ENCODE data around the gene NUP85.
A peak's percentile ranks its signal among the peaks of the same experiment; 100 is the strongest.
"Not testable (repeated sequence)": the region's sequence is repeated elsewhere in the genome, so short reads cannot be mapped to it uniquely, and the experiment has no call there.

NUP85 gene

GRCh38 chr17:75163074-75163473 is 42.4 kb upstream of the NUP85 start:
- Histone ChIP-seq H3K14ac (ENCODE audit: low read length) (no peak overlapping the region), H3K4ac (ENCODE audit: low read depth, low read length) (no peak overlapping the region), H4K91ac (ENCODE audit: low read depth, low read length) (no peak overlapping the region), H3K27me3 (ENCODE audit: insufficient read depth, low read length) (no peaks in the 10 kb centered on the region), H3K4me3 (ENCODE audit: low read depth, low read length) (no peak overlapping the region), H3K4me1 (ENCODE audit: control insufficient read depth in 1 of 2, insufficient read depth in 2 of 2, low read length in 2 of 2) (peaks cover 0 to 4% of the 10 kb centered on the region in 2 experiments), H3K36me3 (ENCODE audit: control insufficient read depth in 1 of 2, insufficient read depth in 2 of 2, low read length in 2 of 2) (peaks cover 18 to 25% of the 10 kb centered on the region in 2 experiments), H2AK5ac (ENCODE audit: low read length) (no peak overlapping the region), H4K12ac (ENCODE audit: low read depth, low read length) (no peak overlapping the region), H3K27ac (ENCODE audit: low read depth, low read length) (no peak overlapping the region), H2BK5ac (ENCODE audit: low read depth, low read length, poor library complexity) (no peak overlapping the region), H3K4me2 (ENCODE audit: low read length) (no peak overlapping the region), H2BK12ac (ENCODE audit: low read length) (no peak overlapping the region), H4K8ac (ENCODE audit: low read depth, low read length) (no peak overlapping the region), H2AFZ (ENCODE audit: insufficient read depth, low read length, poor library complexity) (no peak overlapping the region), H3K9me3 (ENCODE audit: insufficient read depth, low read depth, low read length) (no peaks in the 10 kb centered on the region), H2BK120ac (ENCODE audit: insufficient read depth, low read length, poor library complexity) (no peak overlapping the region), H3K79me1 (ENCODE audit: low read length) (no peaks in the 10 kb centered on the region), H3K9ac (ENCODE audit: low read length) (no peak overlapping the region), H3K23ac (ENCODE audit: low read length) (no peak overlapping the region), H3K79me2 (ENCODE audit: control insufficient read depth, insufficient read depth, low read length, poor library complexity) (no peaks in the 10 kb centered on the region), H3K18ac (ENCODE audit: low read length) (no peak overlapping the region)
- DNase-seq, result no peak
- no CpG with 5 or more reads among the region's 5 CpGs for WGBS (ENCODE audit: extremely low coverage, insufficient coverage, insufficient read length)

- H3K4me2 ChIP-seq (ENCODE audit: low read length); H4K91ac ChIP-seq (ENCODE audit: low read depth, low read length); H3K23ac ChIP-seq (ENCODE audit: low read length); H3K27ac ChIP-seq (ENCODE audit: low read depth, low read length); H4K12ac ChIP-seq (ENCODE audit: low read depth, low read length); H3K14ac ChIP-seq (ENCODE audit: low read length); H2AFZ ChIP-seq (ENCODE audit: insufficient read depth, low read length, poor library complexity); H2AK5ac ChIP-seq (ENCODE audit: low read length); H3K79me2 ChIP-seq (ENCODE audit: control insufficient read depth, insufficient read depth, low read length, poor library complexity); H3K27me3 ChIP-seq (ENCODE audit: insufficient read depth, low read length); H3K4me1 ChIP-seq (ENCODE audit: control insufficient read depth in 1 of 2, insufficient read depth in 2 of 2, low read length in 2 of 2); H4K8ac ChIP-seq (ENCODE audit: low read depth, low read length); H3K9ac ChIP-seq (ENCODE audit: low read length); H2BK5ac ChIP-seq (ENCODE audit: low read depth, low read length, poor library complexity); H2BK12ac ChIP-seq (ENCODE audit: low read length); H3K18ac ChIP-seq (ENCODE audit: low read length); H3K79me1 ChIP-seq (ENCODE audit: low read length); H2BK120ac ChIP-seq (ENCODE audit: insufficient read depth, low read length, poor library complexity); H3K4ac ChIP-seq (ENCODE audit: low read depth, low read length); H3K9me3 ChIP-seq (ENCODE audit: insufficient read depth, low read depth, low read length); H3K4me3 ChIP-seq (ENCODE audit: low read depth, low read length): not testable (repeated sequence)
- no CpG with 5 or more reads among the region's 15 CpGs for WGBS (ENCODE audit: extremely low coverage, insufficient coverage, insufficient read length)
- peaks cover 22 to 30% of the 10 kb centered on the region in 2 experiments for H3K36me3 ChIP-seq (ENCODE audit: control insufficient read depth in 1 of 2, insufficient read depth in 2 of 2, low read length in 2 of 2)
- peak; percentile 67 to 72 for DNase-seq
Measured at GRCh38 chr17:75164606-75165005, 40.9 kb upstream of the NUP85 start.

- no peaks in the 10 kb centered on the region for H3K79me2 ChIP-seq (ENCODE audit: control insufficient read depth, insufficient read depth, low read length, poor library complexity)
- no peak overlapping the region for H2AFZ ChIP-seq (ENCODE audit: insufficient read depth, low read length, poor library complexity)
- no peak overlapping the region for H3K9ac ChIP-seq (ENCODE audit: low read length)
- H4K8ac ChIP-seq (ENCODE audit: low read depth, low read length), result no peak overlapping the region
- H2BK120ac ChIP-seq (ENCODE audit: insufficient read depth, low read length, poor library complexity), result no peak overlapping the region
- H3K9me3 ChIP-seq (ENCODE audit: insufficient read depth, low read depth, low read length), result no peaks in the 10 kb centered on the region
- H3K14ac ChIP-seq (ENCODE audit: low read length), result no peak overlapping the region
- no peak overlapping the region for H3K4me2 ChIP-seq (ENCODE audit: low read length)
- H3K18ac ChIP-seq (ENCODE audit: low read length), result no peak overlapping the region
- H3K4me1 ChIP-seq (ENCODE audit: control insufficient read depth in 1 of 2, insufficient read depth in 2 of 2, low read length in 2 of 2), result no peaks in the 10 kb centered on the region
- no peak overlapping the region for H3K27ac ChIP-seq (ENCODE audit: low read depth, low read length)
- H2BK12ac ChIP-seq (ENCODE audit: low read length), result no peak overlapping the region
- H3K36me3 ChIP-seq (ENCODE audit: control insufficient read depth in 1 of 2, insufficient read depth in 2 of 2, low read length in 2 of 2), result peaks cover 51 to 52% of the 10 kb centered on the region in 2 experiments
- no peaks in the 10 kb centered on the region for H3K79me1 ChIP-seq (ENCODE audit: low read length)
- no peak for DNase-seq
- no CpG with 5 or more reads among the region's 4 CpGs for WGBS (ENCODE audit: extremely low coverage, insufficient coverage, insufficient read length)
- no peak overlapping the region for H4K12ac ChIP-seq (ENCODE audit: low read depth, low read length)
- no peak overlapping the region for H2BK5ac ChIP-seq (ENCODE audit: low read depth, low read length, poor library complexity)
- no peak overlapping the region for H3K23ac ChIP-seq (ENCODE audit: low read length)
- H2AK5ac ChIP-seq (ENCODE audit: low read length), result no peak overlapping the region
- H3K4ac ChIP-seq (ENCODE audit: low read depth, low read length), result no peak overlapping the region
- no peaks in the 10 kb centered on the region for H3K27me3 ChIP-seq (ENCODE audit: insufficient read depth, low read length)
- H4K91ac ChIP-seq (ENCODE audit: low read depth, low read length), result no peak overlapping the region
- H3K4me3 ChIP-seq (ENCODE audit: low read depth, low read length), result no peak overlapping the region
Measured at GRCh38 chr17:75168998-75169397, 36.5 kb upstream of the NUP85 start.

- no peak overlapping the region for H3K23ac ChIP-seq (ENCODE audit: low read length)
- no peak overlapping the region for H4K8ac ChIP-seq (ENCODE audit: low read depth, low read length)
- no peak overlapping the region for H2AFZ ChIP-seq (ENCODE audit: insufficient read depth, low read length, poor library complexity)
- H3K18ac ChIP-seq (ENCODE audit: low read length), result no peak overlapping the region
- no peak overlapping the region for H4K12ac ChIP-seq (ENCODE audit: low read depth, low read length)
- H3K14ac ChIP-seq (ENCODE audit: low read length), result no peak overlapping the region
- no peak for DNase-seq
- H2BK12ac ChIP-seq (ENCODE audit: low read length), result no peak overlapping the region
- peaks cover 65 to 69% of the 10 kb centered on the region in 2 experiments for H3K36me3 ChIP-seq (ENCODE audit: control insufficient read depth in 1 of 2, insufficient read depth in 2 of 2, low read length in 2 of 2)
- H3K4ac ChIP-seq (ENCODE audit: low read depth, low read length), result no peak overlapping the region
- H3K79me2 ChIP-seq (ENCODE audit: control insufficient read depth, insufficient read depth, low read length, poor library complexity), result peaks cover 1% of the 10 kb centered on the region
- no peak overlapping the region for H3K27ac ChIP-seq (ENCODE audit: low read depth, low read length)
- no peaks in the 10 kb centered on the region for H3K79me1 ChIP-seq (ENCODE audit: low read length)
- H2BK120ac ChIP-seq (ENCODE audit: insufficient read depth, low read length, poor library complexity), result no peak overlapping the region
- no peaks in the 10 kb centered on the region for H3K27me3 ChIP-seq (ENCODE audit: insufficient read depth, low read length)
- no peaks in the 10 kb centered on the region for H3K4me1 ChIP-seq (ENCODE audit: control insufficient read depth in 1 of 2, insufficient read depth in 2 of 2, low read length in 2 of 2)
- no peak overlapping the region for H3K9ac ChIP-seq (ENCODE audit: low read length)
- no peak overlapping the region for H3K4me2 ChIP-seq (ENCODE audit: low read length)
- H2BK5ac ChIP-seq (ENCODE audit: low read depth, low read length, poor library complexity), result no peak overlapping the region
- WGBS (ENCODE audit: extremely low coverage, insufficient coverage, insufficient read length), result no CpG with 5 or more reads among the region's 4 CpGs
- H4K91ac ChIP-seq (ENCODE audit: low read depth, low read length), result no peak overlapping the region
- H3K4me3 ChIP-seq (ENCODE audit: low read depth, low read length), result no peak overlapping the region
- no peak overlapping the region for H2AK5ac ChIP-seq (ENCODE audit: low read length)
- H3K9me3 ChIP-seq (ENCODE audit: insufficient read depth, low read depth, low read length), result no peaks in the 10 kb centered on the region
Measured at GRCh38 chr17:75173526-75173925, 32.0 kb upstream of the NUP85 start.

Data from trophoblast cell (in vitro differentiated cells and primary cell).